Measurements from ENCODE around the gene TULP4.

TULP4 gene

DNA sequence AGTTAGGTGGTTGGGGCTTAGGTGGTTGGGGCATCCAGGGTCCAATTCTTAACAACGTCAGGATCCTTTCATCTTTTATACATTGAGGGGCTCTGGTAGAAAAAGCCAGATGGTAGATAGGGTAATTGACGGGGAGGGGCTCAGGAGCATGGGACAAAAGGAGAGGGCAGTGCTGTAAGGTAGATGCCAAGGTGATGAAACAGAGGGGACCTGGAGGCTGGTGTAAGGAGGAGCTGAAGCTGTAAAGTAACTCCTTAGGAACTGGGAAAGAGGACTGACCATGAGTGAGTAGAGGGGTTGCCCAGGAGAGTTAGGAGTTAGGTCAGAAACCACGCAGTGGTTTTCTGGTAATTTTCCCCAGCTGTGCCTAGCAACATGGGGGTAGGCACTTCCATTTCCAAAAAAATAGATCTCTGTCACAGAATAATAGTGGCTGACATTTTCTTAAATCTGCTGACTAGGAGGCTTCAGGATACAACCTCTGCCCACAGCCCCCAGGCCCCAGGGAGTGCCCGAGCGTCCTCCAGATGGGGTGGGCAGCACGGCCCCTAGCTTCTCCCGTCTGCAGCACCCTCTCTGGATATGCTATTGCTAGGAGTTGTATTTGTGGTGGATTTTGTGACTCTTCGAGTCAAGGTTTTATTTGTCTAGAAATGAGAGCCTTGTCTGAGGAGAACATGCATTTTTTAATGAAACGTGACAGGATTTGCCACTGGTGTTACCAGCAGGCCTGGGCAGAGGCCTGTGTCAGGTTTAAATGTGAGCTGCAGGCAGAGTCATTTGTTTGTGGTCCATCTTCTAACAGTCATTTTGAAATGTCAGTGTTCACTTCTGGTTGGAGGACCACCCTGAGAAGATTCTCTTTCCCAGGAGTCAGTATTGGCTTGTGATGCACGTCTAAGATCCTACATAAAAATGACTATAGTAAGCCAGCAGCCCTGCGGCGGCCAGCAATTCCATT lies 44.6 kb downstream of the TULP4 start:
- TF ChIP-seq, protein P1, sequence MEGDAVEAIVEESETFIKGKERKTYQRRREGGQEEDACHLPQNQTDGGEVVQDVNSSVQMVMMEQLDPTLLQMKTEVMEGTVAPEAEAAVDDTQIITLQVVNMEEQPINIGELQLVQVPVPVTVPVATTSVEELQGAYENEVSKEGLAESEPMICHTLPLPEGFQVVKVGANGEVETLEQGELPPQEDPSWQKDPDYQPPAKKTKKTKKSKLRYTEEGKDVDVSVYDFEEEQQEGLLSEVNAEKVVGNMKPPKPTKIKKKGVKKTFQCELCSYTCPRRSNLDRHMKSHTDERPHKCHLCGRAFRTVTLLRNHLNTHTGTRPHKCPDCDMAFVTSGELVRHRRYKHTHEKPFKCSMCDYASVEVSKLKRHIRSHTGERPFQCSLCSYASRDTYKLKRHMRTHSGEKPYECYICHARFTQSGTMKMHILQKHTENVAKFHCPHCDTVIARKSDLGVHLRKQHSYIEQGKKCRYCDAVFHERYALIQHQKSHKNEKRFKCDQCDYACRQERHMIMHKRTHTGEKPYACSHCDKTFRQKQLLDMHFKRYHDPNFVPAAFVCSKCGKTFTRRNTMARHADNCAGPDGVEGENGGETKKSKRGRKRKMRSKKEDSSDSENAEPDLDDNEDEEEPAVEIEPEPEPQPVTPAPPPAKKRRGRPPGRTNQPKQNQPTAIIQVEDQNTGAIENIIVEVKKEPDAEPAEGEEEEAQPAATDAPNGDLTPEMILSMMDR (IDR thresholded peaks at IDR 0.05): no peak
- no peak overlapping the region for H3K4me3 ChIP-seq
- H3K27ac ChIP-seq: no peak overlapping the region
- no peak for DNase-seq (ENCODE audit: low spot score)

DNA sequence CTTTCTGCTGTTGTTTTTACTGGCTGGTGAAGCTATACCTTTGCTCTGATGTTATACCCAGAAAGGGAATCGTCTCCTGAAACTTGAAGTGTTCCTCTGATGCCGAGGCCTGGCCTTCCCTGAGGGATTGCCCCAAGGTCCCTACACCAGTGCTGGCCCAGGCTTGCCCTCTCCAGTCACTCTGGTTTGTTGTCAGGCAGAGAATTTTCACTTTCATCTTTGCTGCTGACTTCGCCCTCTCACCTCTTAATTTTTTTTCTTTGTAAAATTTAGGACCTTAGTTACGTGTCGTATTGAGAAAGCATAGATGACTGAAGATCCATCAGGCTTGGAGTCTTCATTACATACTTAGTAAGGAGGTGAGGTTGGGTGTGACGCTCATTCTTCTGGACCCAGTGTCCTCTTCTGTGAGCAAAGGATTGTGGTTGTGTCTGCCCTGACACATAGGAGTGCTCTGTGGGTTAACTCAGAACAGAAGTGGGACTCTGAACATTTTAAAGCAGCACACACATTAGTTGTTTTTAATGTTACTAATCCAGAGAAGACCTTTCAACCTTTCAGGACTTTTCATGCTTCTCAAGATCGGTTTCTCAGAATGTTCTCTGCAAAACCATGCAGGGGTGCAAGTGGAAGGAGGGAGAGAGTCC lies 45.4 kb downstream of the TULP4 start:
- Histone ChIP-seq H3K27ac (no peak overlapping the region), H3K4me3 (no peak overlapping the region)
- TF ChIP-seq, protein P1 (IDR thresholded peaks at IDR 0.05): no peak
- no peak for DNase-seq (ENCODE audit: low spot score)

DNA sequence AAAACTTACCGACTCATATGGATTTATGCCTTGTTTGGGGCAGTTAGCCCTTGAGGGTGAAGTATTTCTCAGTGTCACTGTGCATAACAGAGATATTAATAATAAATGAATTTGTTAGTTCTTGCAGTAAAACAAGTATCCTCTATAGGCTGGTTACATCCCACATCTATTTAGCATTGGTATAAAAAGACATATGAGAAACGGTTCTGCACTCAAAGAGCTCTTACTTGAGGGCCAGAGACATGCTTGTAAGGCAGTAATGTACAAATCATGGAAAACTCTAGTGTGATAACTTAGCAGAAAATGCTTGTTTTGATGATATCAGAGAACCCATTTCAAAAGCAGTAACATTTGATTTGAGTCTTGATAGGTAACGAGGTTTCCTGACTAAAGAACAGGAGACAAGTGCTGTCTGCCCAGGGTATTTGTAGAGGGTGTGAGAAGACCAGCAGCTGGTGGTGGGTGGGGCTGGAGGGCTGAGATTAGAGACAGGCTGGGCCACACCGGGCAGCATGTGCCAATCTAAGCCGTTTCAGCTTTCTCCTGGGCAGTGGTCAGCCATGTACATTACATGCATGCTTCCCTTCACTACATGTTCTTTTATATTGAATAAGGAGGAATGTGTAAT lies 46.3 kb downstream of the TULP4 start:
- Histone ChIP-seq H3K27ac (no peak overlapping the region), H3K4me3 (no peak overlapping the region)
- no peak for DNase-seq (ENCODE audit: low spot score)
- TF ChIP-seq, protein P1 (IDR thresholded peaks at IDR 0.05): no peak

DNA sequence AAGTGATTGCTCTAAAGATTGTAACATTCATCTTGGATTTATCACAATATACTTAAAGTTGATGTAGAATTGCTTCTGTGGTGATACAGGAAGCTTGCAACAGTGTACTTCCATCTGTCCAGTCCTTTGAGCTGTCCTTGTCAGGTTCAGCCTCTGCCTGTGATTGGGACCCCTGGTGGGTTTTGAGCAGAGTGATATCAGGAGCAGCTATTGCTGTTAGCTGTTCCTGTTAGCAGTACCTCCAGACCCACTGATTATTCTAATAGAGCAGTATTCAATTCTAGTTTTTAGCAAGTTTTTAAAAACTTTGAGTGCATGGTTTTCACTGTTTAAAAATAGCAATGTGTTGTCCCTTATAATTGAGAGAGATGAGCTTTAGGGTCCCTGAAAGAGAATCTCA lies 48.8 kb downstream of the TULP4 start:
- TF ChIP-seq, protein P1 (IDR thresholded peaks at IDR 0.05): no peak
- H3K27ac ChIP-seq: no peak overlapping the region

DNA sequence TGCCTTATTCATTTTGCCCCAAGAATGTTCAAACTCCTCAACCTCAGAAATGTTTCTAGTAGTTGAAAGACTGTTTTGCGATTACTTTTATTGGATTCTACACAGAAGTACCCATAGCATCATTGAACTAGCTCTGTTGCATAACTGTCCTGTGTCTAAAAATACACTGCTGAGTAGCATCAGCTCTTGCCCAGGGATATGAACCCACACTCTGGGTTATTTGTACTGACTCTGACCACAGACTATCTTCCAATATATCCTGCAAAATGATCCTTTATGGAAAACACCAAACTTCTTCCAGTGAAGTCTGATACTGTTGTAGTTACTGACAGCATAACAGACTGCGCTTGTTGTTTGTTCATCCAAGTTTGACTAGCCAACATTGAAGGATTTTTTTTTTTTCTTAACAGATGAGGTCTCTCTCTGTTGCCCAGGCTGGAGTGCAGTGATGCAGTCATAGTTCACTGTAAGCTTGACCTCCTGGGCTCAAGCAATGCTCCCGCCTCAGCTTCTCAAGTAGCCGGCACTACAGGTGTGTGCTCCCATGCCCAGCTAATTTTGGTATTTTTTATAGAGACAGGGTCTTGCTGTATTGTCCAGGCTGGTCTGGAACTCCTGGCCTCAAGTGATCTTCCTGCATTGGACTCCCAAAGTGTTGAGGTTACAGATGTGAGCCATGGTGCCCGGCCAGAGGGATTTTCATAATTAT lies 49.9 kb downstream of the TULP4 start:
- no peak for DNase-seq (ENCODE audit: low spot score)
- no peak overlapping the region for H3K27ac ChIP-seq
- no peak overlapping the region for H3K4me3 ChIP-seq
- TF ChIP-seq, protein P1 (IDR thresholded peaks at IDR 0.05): no peak

More for the DNA sequence above, 48.8 kb downstream of the TULP4 start:
- no peak for DNase-seq (ENCODE audit: low spot score)
- H3K4me3 ChIP-seq: no peak overlapping the region

DNA sequence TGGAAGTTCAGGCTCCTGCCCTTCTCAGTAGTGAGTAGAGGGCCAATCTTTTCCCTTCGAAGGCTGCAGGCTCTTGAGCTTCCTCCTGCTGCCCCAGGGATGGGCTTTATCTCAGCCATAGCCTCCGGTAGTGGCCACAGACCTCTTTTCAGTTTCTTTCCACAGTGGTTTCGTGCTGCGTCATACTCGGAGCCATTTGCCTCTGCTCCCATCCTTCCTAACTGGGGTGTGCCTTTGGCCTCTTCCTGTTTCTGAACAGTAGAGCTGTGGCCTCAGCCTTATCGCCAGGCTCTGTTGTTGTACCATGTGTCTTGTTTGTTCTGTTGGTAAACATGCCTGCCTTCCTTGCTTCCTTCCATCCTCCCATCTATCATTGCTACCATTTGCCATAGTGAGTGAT lies 54.1 kb downstream of the TULP4 start:
- no peak overlapping the region for H3K27ac ChIP-seq
- DNase-seq (ENCODE audit: low spot score): no peak
- no peak overlapping the region for H3K4me3 ChIP-seq
- TF ChIP-seq, protein P1 (IDR thresholded peaks at IDR 0.05): no peak

Measured in coronary artery (tissue), 2 donors.